TTC549 (cell line): ENCODE results near the gene VOPP1.

ENCODE experiments used
- FAIRE-seq: peaks from 2 replicates; lab custom pipeline; 2012; peaks lifted over from hg19 to GRCh38; lab: Jason Lieb, UNC

VOPP1 gene

DNA sequence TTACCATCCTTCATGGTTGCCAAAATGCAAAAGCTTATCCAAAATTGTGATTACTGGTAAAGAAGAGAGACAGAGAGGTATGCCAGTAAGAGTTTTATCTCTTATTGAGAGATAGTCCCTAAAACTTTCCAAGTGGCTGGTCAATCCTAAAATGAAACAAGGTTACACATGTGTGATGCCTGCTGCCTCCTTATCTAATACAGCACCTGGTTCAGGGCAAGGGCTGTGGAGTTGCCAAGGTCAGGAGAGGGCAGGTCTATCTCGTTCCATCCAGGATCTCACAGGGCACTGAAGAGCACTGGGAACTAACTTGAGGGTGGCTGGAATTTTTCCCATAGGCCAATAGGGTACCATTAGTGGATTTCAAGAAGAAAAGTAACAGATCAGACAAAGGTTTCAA, 18.3 kb downstream of the VOPP1 start:
- FAIRE-seq: no peak

DNA sequence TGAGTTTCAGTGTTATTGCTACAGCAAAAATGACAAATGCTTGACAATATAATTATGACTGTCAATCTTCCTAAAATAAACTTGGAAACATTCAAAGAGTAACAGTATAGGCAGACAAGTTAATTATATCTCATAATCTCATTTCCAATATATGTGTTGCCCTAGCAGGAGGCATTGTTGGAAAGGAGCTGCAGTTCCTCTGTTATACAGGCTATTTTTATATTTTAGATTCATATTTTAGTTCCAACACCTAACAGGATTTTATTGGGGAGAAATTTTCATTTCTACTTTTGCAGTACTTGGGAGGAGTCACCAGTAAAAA, 19.3 kb downstream of the VOPP1 start:
- no peak for FAIRE-seq

- FAIRE-seq: no peak
These were observed 19.8 kb downstream of the VOPP1 start for GRCh38 chr7:55552320-55553023.

- no peak for FAIRE-seq
These were observed 21.3 kb downstream of the VOPP1 start for GRCh38 chr7:55550841-55551537.

DNA sequence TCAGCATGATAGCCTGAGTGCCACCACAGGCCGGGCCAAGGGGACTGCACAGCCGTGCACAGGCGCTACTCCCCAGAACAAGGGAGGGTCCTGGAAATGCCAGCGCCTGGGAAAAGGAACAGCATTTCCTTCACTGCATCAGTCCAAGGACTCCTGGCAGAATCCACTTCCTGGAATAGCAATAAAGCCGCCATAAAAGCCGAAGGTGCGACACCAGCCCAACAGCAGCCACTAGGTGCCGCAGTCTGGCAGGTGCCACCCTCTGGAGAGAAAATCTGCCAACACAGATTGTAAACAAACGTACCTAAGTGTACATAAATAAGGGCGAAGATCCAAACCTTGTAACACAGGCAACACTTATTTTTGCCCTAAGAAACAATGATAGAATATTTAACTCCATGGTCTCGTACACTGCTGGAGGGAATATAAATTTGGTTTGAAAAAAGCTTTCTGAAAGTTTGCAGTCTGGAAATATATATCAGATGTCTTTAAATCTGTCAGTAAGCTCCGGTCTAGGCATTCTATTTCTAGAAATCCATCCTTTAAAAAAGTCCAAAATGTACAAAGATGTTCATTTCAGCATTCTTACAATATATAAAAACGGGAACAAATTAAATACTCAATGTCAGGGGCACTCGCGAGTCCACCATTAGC, 22.2 kb downstream of the VOPP1 start:
- FAIRE-seq: no peak

- no peak for FAIRE-seq
These were observed 22.8 kb downstream of the VOPP1 start for GRCh38 chr7:55549457-55549856.

- FAIRE-seq: no peak
These were observed 24.0 kb downstream of the VOPP1 start for GRCh38 chr7:55548295-55548731.

- FAIRE-seq: no peak
These were observed 25.5 kb downstream of the VOPP1 start for GRCh38 chr7:55546814-55547213.

DNA sequence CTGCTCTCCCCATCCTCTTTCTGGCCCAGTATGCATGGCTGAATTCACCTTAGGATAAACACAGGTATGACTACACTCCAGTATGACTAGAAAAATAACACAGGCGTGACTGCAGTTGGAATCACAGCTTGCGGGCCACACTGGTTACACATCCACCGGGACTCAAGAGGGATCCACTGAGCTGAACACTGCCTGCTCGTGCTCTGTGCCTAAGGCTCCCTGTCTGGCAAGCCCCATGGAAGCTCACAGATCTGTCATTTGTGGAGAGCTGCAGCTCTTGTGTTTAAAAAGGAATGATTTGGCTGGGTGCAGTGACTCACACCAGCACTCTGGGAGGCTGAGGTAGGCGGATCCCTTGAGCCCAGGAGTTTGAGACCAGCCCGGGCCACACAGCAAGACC, 26.8 kb downstream of the VOPP1 start:
- no peak for FAIRE-seq

GRCh38 chr7:55540226-55540858, 32.0 kb downstream of the VOPP1 start:
- no peak for FAIRE-seq

- FAIRE-seq: no peak
These were observed 32.9 kb downstream of the VOPP1 start for GRCh38 chr7:55539380-55539779.

- no peak for FAIRE-seq
These were observed 33.8 kb downstream of the VOPP1 start for GRCh38 chr7:55538538-55538937.

GRCh38 chr7:55537458-55537990, 34.8 kb downstream of the VOPP1 start:
- FAIRE-seq: no peak

DNA sequence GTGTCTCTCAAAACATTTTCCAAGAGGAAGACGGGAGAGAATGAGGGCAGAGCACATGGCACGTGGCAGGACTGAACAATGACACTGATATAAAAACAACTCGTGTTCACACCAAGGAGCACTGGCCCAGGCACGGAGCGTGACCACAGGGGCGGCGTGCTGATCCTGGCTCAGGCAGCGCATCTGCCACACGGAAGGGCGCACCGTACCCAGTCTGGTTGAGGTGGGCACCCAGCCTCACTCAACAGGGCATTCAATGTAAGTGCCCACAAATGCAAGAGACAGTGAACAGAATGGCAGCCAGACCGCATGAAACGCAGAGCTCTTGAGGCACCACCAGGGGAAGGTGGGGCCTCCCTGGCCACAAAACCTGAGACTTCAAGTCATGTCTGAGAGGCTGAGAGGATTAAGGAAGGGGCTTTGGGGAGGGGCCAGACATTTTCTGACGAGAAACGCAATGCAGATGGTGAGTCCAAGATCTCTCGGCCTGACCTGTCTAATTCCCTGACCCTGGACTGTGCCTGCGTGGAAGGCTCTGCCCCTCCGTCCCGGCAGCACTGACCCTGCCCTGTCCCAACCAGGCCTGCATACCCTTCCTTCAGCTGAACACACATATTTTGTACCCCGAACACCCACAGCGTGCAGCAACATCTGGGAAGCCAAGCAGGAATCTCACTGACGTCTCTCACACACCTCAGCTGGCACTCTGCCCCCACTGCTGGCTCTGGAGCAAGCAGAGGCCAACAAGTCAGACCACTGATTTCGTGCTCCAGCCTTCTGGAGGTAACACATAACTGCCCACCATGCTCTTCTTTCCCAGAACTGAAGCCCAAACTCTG, 35.5 kb downstream of the VOPP1 start:
- FAIRE-seq: no peak

GRCh38 chr7:55535617-55536016, 36.7 kb downstream of the VOPP1 start:
- FAIRE-seq: no peak

- FAIRE-seq: no peak
These were observed 37.2 kb downstream of the VOPP1 start for GRCh38 chr7:55534916-55535590.

DNA sequence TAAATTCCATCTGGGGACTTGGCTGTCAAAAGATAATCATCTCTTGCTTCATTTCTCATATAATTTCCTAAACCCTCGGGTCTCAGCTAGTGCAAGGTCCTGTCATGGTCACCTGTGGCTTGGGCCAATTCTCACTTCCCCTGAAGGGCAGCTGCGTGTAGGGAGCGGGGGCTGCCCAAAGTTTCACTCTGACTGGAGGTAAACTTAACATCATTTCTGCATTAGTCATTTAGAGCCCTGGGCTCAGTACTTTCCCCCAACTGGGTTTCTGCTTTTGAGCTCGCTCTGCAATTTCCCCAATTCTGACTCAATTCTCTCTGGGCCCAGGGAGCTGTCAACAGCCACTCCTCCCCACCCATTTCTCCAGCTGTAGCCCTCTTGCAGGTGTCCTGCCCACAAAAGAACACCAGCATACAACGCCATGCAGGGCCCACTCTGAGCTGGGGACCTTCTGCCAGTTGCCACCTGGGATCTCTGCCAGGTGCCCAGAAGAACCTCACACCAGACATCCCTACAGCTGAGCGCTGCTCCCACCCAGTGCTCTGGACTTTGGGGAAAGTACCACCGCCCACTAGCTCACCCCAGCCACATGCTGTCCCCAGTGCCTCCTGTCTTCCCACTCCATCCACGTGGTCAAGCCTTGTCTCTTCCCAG, 37.9 kb downstream of the VOPP1 start:
- no peak for FAIRE-seq

GRCh38 chr7:55533729-55534080, 38.6 kb downstream of the VOPP1 start:
- no peak for FAIRE-seq

DNA sequence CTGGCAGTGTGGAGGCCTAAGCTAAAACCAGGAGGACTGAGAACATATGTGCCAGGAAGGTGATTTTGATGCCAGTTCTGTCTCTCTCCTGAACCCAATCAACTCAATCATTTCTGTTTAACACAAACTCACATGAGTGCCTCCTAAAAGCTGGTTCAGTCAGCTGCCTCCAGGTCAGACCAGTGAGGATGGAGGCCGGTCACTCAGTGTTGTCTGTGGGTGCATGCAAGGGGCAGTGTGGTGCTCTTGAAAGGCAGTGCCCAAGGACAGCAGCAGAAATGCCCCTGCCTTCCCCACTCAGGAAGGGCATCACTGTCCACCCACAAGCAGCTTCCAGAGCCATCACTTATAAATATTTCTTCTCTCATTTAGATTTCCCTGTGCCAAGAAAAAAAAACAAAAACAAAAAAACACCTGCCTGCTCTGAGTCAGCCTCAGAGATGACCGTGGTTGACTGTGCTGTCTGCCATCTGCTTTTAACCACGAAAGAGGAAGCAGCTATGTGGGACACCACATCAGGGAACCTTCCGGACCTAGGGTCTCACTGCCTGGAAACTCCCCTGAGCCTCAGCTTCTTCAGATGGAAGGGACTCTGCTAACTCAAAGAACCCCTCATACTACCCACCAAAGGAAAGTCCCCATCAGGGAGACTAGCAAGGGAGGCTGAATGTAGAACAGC, 39.1 kb downstream of the VOPP1 start:
- no peak for FAIRE-seq

DNA sequence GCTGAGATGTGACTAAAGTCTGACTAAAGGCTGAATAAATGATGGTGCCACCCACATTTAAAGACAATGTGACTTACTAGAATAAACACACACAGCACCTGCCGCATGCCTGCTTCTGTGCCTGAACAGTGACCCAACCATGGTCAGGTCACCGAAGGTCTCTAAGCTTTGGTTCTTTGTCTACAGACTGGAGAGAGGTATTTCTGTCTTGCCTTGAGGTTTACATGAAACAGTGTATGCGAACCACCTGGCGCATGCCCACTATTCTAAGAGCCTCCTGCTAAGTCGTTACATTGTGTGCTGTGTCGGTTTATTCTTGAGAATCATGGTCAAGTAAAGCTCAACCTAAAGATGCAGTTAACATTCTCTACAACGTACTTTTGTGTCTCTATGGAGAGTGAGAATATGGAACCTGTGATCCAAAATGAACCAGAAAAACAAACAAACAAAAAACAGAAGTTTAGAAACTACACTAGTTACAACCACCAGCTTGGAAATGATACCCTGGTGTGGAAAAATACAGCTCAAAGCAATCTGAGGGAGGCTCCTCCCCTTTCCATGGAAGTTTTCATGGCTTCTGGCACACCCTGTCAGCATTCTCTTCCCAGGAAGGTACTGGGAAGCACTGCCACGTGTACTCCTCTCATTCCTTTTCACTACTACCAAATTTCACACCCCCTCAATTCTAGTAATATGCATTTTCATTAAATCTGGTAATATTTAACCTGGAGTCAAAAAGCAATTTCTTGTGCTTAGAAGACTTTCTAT, 40.0 kb downstream of the VOPP1 start:
- no peak for FAIRE-seq
